GM19328 (cell line): ENCODE measurements around the gene CHCHD6.

Source experiments
- ATAC-seq: cut with Tn5 transposase; IDR thresholded peaks from one replicate; pipeline ENCODE4 v1.9.1; 2021; ENCODE audit warnings: mild to moderate bottlenecking, moderate library complexity; ENCODE audit not compliant: unreplicated experiment

CHCHD6 gene

DNA sequence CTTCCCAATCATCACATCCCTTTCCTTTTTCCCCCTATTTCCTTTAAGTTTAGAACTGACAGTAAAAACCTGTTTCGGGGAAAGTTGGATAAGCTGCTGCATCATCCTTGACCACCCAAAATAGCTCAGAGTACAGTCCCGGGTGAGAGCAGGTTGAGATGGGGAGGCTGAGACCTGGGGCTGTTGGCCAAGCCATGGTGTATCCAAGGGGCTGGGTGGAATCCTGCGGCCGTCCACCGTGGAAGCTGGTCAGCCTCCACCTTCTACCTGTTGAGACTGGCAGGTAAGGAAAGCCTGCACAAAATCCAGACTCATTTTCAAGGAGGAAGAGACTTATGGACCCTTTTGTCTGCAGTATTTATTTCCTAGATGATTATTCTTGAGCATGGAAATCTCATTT lies 150.6 kb downstream of the CHCHD6 start:
- no peak for ATAC-seq

DNA sequence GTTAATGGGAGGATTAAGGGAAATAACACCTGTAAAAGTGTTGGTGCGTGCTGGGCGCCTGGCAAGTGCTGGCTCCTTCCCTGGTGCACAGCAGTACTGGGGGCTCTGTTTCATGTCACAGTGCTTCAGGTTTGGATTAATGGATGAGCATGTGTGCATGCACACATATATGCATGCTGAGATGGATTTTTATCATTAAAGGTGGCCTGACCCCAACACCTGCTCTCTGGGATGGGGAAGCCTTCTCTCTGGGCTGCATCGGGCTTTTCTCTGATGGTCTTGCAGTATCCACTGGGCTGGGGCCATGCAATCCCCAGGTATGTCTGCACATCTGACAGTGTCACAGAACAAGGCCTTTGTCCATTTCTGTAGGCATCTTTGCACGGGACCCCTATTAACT lies 151.3 kb downstream of the CHCHD6 start:
- ATAC-seq, result no peak

DNA sequence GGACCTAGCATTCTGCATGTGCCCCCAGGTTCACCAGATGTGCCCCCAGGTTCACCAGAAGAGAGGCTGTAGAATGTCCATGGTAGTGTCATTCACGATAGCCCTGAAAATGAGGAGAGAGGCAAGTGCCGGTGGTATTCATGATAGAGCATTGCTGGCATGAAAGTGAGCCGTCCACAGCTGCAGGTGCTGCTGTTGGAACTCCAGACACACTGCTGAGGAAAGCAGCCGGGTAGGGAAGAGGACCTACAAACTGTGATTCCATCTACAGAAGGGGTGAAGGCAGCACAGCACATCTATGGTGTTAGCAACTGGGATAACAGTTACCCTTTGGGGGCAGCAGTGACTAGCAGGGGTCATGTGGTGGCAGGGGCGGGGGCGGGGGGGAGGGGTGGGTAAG lies 153.9 kb downstream of the CHCHD6 start:
- no peak for ATAC-seq

DNA sequence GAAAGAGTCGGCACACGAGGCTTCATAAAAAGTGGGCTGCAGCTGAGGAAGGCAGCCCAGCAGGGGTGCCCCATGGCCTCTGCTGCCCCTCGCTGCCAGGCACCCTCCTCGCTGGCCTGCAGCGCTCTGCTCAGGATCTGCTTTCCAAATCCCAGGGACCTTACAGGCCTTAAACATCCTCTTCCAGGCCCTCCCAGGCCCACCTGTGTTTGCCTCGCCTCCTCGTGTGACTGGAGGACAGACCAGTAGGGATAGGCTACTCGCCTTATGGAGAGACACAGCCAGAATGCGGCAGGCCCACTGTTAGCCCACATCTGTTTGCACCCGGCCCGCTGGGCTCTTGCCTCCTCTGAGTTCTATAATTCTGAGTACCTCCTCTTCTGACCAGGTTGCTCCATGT lies 154.4 kb downstream of the CHCHD6 start:
- ATAC-seq, result no peak

DNA sequence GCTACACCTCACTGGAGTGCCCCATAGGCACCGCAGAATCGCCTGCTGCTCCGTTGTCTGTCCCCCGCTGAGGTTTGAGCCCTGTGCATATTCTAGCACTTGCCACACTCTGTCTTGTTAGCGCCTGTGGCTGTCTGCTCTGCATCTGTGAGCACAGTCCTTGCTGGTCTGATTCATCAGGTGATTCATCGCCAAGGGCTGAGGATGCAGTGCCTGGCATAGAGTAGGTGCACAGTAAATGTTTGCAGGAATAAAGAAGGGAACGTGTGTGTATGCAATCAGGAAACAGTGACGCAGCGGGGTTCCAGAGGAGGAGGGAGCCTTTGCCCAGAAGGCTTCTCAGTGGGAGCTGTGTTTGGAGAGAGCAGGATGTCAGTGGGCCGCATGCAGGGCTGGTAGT lies 154.8 kb downstream of the CHCHD6 start:
- ATAC-seq, result no peak

DNA sequence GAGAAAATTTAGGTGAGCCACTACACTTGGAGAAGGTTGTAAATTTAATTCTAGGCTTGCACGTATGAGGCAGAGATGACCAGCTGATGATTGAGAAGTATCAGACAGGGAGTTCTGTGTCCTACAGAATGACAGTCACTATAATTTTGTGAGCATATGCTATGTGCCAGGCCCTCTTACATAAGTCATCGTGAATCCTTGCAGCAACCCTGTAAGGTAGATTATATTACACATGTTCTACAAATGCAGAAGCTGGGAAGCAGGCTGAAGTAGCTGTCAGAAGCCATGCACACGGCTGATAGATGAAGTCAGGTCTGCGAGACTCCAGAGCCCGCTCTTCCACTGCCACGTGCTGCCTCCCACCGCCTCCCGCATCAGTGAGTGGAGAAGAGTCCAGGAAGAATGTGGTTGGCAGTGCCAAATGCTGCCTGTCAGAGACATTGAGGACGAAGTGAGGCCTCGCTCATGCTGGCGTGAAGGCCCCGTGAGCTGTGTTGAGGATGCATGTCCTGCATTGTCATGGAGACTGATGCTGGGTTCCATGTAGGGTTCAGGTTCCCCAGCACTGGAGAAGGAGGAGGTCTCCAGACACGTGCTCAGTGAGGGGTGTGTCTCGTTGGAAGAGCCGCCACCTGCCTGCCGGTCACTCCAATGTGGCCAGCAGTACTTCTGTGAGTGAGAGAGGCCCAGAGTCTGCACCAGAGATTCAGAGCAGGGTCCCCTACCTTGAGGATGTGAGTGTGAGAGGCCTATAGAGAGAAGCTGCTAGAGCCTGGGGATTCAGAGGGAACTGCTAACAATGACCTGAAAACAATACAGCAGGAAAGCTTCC lies 155.6 kb downstream of the CHCHD6 start:
- ATAC-seq, result no peak

DNA sequence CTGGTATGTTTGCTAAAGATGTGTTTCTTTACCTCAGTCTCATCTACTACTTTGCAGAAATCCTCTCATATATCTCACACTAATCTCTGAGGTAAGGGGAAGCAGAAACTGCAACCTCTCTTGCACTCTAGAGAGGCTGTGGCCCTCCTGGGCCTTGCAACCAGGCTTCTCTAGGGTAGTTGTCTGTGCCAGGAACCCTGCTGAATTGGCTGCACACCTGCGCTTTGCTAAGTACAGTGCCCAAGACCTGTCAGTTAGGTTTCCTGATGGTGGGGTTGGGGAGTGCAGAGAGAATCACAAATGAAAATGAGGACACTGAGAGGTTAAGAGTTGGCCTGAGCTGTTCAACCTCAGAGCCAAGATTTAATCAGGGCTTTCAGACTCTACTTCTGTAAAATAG lies 161.7 kb downstream of the CHCHD6 start:
- no peak for ATAC-seq

DNA sequence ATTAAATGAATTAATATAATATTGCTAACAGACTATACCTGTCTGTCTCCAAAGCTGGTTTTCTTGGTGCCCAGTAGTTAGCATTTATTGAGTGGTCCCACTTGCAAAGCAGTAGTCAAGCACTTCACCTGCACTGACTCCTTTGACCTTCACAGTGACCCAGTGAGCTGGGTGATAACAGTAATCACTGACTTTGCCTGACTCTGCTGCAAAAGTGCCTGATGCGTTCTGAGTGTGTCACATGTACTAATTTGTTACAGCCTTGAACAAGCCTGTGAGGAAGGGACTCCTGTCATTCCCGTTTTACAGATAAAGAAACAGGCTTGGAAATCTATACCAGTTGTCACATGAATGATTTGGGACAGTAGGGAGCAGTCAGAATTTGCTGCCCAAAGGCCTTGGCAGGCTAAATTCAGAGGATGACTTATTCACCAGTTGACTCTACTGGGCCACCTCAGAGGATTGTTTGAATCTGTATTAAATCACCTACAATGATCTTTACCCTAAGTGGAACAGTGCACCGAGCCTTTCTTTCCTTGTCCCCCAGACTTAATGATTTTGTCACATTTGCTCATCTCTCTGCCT lies 162.2 kb downstream of the CHCHD6 start:
- no peak for ATAC-seq

DNA sequence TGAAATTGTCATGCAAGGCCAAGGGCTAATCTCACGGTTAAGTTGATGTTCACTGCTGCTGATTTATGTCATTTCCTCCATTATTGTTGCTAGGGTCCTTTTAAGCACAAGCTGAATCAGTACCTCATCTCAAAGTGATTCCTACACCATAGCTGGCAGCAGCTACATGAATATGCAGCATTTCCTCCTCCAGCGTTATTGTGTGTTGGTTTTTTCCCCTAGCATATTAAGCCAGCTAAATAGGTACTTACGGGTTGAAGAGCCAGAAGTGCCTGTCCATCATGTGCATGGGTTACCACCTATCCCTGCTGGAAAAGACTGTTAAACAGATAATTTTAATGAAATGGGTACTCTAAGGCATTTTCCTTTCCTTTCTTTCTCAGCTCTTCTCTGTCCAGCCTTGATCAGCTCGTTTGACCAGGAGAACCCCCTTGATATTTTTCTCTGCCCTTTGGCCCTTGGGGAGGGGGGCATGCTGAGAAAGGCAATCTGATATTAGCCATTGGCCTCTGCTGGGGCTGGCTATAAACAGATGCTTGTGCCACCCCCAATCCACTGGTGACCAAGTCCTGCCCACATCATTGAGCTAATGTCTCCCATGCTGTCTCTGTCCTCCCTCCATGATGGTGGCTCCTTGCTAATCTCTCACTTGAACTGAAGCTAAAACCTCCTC lies 163.3 kb downstream of the CHCHD6 start:
- no peak for ATAC-seq

DNA sequence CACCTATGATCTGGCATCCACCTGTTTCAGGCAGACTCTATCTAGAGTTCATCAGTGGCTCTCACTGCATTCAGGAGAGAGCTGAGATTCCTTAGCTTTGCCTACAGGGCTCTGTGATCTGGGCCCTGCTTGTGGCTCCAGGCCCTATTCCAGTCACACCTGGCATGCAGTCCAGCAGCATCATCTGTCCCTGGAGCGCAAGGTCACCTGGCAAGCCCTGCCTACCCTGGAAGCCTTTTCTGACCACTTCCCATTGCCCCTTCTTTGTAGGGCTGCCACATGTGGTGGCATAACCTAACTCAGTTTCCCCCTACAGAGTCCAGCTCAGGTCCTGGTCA lies 163.8 kb downstream of the CHCHD6 start:
- ATAC-seq, result no peak

DNA sequence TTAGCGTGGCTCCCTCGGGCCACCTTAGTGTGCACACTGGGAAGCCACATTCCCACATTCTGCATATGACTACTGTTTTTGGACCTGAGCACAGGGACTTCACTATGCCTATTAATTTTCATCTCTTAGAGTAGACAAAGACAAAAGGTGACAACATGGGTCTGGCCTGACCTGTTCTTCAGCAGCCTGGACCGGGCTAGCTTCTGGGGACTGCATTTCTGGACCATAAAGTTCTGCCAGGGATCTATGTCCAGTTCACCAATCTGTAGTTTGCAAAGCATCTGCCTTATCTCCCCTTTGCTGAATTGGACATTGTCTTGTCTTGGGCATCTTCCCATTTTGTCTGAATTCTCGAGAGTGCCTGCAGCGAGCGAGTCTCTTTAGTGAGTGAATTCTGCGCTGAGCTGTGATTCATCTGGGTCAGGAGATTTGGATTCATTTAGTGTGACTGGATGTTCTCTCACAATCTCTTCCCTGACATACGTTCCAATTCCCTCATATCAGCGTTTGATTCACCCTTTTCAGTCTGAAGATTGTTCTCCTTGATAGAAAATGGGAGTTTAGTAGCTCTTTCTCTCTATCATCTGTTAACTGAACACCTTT lies 166.7 kb downstream of the CHCHD6 start:
- ATAC-seq, result no peak

DNA sequence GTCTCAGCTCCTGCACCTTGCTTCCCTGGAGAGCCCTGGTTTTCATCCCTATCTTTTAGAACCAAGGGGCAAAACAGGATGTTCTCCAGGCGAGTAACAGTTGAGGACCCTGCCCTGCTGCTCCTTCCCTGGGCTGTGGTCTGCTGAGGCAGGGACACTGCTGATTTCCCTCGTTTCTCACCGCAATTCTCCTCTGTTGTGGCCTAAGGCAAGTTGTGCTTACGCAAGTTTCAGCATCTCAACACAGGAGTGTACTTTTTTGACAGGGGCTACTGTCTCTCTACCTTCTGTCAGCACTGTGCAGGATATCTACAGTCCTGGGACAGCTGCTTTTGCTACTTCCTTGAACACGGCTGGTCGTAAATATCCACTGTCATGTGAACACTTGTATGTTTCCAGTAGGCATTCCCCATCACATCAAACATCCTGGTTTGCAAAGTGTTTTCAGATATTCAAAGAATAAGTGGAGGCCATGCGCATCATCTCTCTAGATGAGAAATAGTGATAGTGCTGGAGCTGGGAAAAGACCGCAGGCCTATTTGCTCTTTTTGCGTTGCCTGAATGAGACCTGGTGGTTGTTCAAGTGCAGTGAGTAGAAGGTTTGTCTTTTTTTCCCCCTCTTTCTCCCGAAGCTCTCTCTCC lies 168.8 kb downstream of the CHCHD6 start:
- no peak for ATAC-seq

DNA sequence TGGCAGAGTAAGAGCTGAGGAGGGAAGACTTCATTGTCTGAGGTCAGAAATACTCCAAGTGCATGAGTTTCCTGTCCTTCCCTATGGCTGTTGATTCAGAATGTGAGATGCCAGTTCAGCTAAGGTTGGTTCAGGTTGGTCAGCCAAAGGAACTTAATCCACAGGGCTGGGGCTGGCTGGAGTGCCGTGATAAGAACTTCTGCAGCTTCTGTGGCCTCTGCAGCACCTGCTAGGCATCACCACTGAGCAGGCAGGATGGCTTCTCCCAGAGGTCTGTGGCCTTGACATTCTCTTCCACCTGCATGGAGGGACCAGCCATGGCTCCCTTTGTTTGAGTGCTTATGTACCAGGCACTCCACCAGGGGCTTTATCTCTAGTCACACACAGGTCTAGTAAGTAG lies 169.4 kb downstream of the CHCHD6 start:
- ATAC-seq, result no peak

DNA sequence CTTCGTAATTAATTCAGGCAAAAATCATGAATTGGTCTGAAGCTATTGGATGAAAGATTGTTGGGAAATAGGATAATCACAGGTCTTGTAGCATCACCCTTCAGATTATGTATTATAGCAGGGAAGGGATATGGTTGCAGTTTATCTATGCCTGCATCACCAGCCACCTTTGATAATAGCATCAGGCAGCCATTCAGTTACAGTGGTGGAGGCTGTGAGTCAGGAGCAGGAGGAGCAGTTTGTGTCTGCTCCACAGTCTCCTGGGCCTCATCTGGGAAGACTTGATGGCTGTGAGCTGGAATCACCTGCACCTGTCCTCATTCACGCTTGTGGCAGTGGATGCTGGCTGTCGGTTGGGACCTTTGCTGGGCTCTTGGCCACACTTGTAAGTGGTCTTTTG lies 174.6 kb downstream of the CHCHD6 start:
- no peak for ATAC-seq

DNA sequence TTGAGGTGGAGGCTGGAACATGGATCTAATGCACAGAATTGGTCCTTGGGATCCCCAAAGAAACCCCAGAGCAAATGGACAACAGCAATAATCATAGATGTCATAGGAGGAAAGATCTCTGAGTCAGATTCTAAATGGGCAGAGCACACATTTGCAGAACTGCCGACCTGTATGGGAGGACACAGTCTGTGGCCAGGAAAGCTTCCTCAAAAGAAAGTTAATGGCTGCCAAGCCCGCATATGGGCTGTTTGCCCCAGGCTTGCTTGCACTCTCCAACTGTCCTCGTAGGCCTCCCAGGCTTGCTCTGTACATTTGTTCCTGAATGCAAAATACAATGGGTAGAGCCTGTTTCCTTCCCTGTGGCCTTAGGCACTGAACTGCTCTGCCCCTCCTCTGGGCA lies 176.9 kb downstream of the CHCHD6 start:
- ATAC-seq, result no peak

DNA sequence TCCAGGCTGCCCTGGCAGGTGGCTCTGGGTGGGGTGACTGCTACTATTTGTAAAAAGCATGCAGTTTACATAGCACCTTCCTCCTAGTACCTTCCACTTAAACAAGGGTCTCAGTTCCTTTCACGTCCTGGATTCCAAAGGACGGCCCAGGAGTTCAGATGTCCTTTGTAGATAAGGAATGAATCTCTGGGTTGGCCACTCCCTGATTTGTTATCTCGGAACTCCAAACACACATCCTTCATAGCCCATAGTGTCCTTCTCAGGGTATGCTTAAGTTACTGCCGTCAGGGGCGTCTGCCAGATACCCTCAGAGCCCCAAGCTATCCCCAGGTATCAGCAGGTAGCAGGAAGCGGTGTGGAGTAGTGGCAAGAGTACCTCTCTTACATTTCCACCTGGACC lies 177.8 kb downstream of the CHCHD6 start:
- ATAC-seq, result no peak

DNA sequence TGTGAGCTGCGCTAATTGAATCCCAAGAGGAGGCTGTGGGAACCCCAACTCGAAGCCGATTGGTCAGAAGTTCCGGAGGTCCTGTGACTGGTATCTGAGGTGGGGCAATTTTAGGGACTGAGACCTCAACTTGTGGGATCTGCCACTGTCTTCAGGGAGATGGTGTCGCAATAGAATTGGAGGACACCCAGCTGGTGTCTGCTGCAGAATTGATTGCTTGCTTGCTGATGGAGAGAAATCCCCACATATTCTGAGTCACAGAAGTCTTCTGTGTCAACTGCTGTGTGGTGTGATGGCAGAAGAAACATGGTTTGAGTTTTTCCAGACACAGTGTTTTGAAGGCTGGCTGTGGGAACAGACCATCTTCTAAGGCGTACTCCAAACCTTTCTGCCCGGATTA lies 179.2 kb downstream of the CHCHD6 start:
- ATAC-seq, result no peak

DNA sequence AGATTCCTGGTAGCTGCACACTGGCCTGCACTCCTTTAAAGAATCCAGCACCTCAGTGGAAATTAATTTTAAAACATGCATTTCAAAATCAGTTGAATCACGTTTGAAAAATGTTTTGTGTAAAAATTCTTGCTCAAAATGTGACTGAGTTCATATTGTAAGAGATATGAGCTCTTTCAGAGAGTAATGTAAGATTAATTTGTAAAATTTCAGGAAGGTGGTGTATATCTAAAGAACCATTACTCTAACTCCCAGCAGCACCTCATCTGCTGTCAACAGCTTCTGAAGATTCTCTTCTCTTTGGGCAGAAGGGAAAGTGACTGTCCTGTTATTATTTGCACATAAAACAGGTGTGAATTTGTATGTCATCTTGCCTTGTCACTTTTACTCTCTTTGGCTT lies 181.4 kb downstream of the CHCHD6 start:
- ATAC-seq, result no peak

DNA sequence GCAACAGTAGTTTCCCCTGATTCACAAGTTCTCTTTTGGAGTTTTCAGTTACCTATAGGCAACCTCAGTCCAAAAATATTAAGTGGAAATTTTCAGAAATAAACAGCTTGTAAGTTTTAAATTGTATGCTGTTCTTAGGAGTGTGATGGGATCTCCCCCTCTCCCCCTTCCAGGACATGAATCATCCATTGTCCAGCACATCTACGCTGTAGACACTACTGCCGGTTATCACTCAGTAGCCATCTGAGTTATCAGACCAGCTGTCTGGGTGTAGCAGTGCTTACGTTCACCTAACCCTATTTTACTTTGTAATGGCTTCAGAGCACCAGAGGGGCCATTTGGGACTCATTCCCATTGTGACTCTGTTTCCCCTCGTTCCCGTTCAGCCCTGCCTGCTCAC lies 182.2 kb downstream of the CHCHD6 start:
- no peak for ATAC-seq

DNA sequence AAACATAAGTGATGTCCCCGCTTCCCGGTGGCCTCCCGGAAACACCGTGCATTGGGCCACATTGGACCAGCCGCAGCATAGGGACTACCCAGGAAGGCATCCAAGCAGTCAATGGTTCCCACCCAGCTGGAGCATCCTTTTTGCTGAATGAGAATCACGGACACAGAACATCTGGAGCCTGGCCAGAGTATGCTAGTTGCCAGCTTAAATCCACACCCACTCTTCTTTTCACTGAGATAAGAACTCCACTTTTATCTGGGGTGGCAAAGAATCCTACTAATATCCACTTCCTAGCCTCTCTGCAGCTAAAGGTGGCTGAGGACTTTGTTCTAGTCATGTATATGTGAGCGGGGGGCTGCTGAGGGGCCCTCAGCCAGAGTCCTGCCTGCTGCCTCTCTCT lies 183.6 kb downstream of the CHCHD6 start:
- ATAC-seq, result no peak

DNA sequence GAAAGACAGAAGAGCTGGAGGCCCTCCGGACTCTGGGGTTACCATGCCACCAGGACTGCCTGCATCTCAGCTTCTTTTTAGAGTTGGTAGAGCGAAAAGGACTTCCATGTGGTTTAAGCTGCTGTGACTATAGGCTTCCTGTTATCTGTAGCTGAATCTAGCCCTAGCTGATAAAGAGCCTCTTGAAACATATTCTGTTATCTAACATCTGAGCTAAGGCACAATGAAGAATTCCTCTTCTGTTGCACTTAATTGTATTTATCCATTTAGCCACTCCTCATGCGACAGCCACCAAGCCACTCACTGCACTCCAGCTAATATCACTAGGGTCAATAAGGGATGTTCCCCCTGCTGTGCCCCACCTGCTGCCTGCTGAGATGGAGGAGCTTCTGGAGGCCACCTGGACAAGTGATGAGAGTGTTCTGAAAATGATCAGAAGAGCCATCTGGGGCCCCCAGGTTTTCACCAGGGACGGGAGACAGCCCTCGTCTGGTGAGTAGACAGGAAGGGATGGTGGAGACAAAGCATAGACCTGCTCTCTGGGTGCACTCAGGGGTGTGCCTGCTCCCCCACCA lies 184.2 kb downstream of the CHCHD6 start:
- no peak for ATAC-seq
